Lower leg skin (tissue), 3 donors: ENCODE results near the gene STRA8.

Source experiments
- POLR2A ChIP-seq, 2 donors: fragments of 450-650 bp; IDR thresholded peaks; one replicate each; pipeline ENCODE4 v1.6.1; 2016 to 2017; ENCODE audit warnings: antibody characterized with exemption in 2 of 2, mild to moderate bottlenecking in 1 of 2, moderate library complexity in 1 of 2
- TF ChIP-seq, protein P1 (sequence below), 3 donors: fragments of 450-650 bp; IDR thresholded peaks; one replicate each; pipeline ENCODE4 v1.5.1; 2016; ENCODE audit warnings: antibody characterized with exemption in 3 of 3, mild to moderate bottlenecking in 3 of 3, moderate library complexity in 2 of 3

DNA sequence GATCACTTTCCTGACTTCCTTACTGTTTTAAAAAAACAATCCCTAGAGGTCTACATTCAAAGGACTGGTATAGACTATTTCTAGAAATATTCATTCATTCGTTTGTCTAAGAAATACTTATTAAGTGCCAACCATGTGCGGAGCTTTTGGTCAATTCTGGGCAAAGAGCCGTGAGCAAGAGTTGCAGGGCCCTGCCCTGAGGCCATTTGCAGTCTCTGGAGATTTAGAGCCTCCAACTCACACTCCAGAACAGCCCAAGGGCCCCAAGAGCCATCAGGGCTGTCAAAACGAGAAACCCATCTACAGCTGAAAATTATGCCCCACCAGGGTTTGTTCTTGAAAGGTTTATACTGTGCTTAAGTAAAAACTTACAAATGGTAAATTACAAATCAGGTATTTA, 38.5 kb upstream of the STRA8 start:
- TF ChIP-seq, protein P1, sequence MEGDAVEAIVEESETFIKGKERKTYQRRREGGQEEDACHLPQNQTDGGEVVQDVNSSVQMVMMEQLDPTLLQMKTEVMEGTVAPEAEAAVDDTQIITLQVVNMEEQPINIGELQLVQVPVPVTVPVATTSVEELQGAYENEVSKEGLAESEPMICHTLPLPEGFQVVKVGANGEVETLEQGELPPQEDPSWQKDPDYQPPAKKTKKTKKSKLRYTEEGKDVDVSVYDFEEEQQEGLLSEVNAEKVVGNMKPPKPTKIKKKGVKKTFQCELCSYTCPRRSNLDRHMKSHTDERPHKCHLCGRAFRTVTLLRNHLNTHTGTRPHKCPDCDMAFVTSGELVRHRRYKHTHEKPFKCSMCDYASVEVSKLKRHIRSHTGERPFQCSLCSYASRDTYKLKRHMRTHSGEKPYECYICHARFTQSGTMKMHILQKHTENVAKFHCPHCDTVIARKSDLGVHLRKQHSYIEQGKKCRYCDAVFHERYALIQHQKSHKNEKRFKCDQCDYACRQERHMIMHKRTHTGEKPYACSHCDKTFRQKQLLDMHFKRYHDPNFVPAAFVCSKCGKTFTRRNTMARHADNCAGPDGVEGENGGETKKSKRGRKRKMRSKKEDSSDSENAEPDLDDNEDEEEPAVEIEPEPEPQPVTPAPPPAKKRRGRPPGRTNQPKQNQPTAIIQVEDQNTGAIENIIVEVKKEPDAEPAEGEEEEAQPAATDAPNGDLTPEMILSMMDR (IDR thresholded peaks at IDR 0.05), result no peak
- TF ChIP-seq POLR2A (IDR thresholded peaks at IDR 0.05), result no peak
